Karpas-422 (cell line): Measurements from ENCODE around the gene FERD3L. TPM values are rescaled to one million over a fixed set of nuclear protein-coding genes. Genes with fewer than 3 reads are reported as not detected.
"Not testable (repeated sequence)": the region's sequence is repeated elsewhere in the genome, so short reads cannot be mapped to it uniquely, and the experiment has no call there.

Experiments used
- DNase-seq: peaks from one replicate; pipeline ENCODE4 v3.0.0-alpha.2; 2015
- H2AFZ ChIP-seq: fragments of 200-600 bp; sonication (generic); 2 replicates; pipeline ENCODE4 v1.6.1; 2014; ENCODE audit warnings: antibody characterized with exemption, low read length, mixed read lengths
- H3K27ac ChIP-seq: fragments of 200-600 bp; sonication (generic); 2 replicates; pipeline ENCODE4 v1.5.1; 2014; ENCODE audit warnings: mild to moderate bottlenecking, low read length, moderate library complexity
- H3K27me3 ChIP-seq: fragments of 200-600 bp; sonication (generic); 2 replicates; pipeline ENCODE4 v1.6.1; 2014; ENCODE audit warnings: low read length, mixed read lengths
- H3K36me3 ChIP-seq: fragments of 200-600 bp; sonication (generic); 2 replicates; pipeline ENCODE4 v1.6.1; 2014; ENCODE audit warnings: low read length, mixed read lengths; ENCODE audit not compliant: insufficient read depth
- H3K4me1 ChIP-seq: fragments of 200-600 bp; sonication (generic); 2 replicates; pipeline ENCODE4 v1.6.1; 2014; ENCODE audit warnings: mild to moderate bottlenecking, low read length, mixed read lengths
- H3K4me2 ChIP-seq: fragments of 200-600 bp; sonication (generic); 2 replicates; pipeline ENCODE4 v1.6.1; 2014; ENCODE audit warnings: low read length, low read depth, mild to moderate bottlenecking; ENCODE audit not compliant: poor library complexity, severe bottlenecking
- H3K4me3 ChIP-seq: fragments of 200-600 bp; sonication (generic); 2 replicates; pipeline ENCODE4 v1.5.1; 2014; ENCODE audit warnings: mild to moderate bottlenecking, antibody characterized with exemption, low read length, mixed read lengths
- H3K79me2 ChIP-seq: fragments of 200-600 bp; sonication (generic); 2 replicates; pipeline ENCODE4 v1.6.1; 2014; ENCODE audit warnings: mild to moderate bottlenecking, low read length, mixed read lengths
- H3K9ac ChIP-seq: fragments of 200-600 bp; sonication (generic); 2 replicates; pipeline ENCODE4 v1.6.0; 2014; ENCODE audit warnings: low read length
- H3K9me2 ChIP-seq: fragments of 200-600 bp; sonication (generic), shearing (Covaris generic); replicated peaks from 2 replicates; pipeline ENCODE4 v1.6.0; 2014; ENCODE audit warnings: mild to moderate bottlenecking, low read length, moderate library complexity; ENCODE audit not compliant: insufficient read depth
- H3K9me3 ChIP-seq: fragments of 300-700, 200-600 bp; sonication (generic); 2 replicates; pipeline ENCODE4 v1.6.1; 2014; ENCODE audit warnings: low read length, mixed read lengths
- H4K20me1 ChIP-seq: fragments of 200-600 bp; sonication (generic); 2 replicates; pipeline ENCODE4 v1.6.1; 2014; ENCODE audit warnings: mild to moderate bottlenecking, antibody characterized with exemption, low read length, low read depth; ENCODE audit not compliant: insufficient read depth
- total RNA-seq: library from RNA; depleted of rRNA; stranded (reverse); fragments of >200 nt; shearing (Covaris generic); gene quantifications from 2 replicates; pipeline ENCODE4 v1.2.3, GENCODE V29; 2014; ENCODE audit warnings: low replicate concordance; rRNA removed

FERD3L gene
- not detected in 2 replicates for total RNA-seq

- H3K27me3 ChIP-seq = no peaks in the 10 kb centered on the region
- H4K20me1 ChIP-seq = no peaks in the 10 kb centered on the region
These were observed at the start of gene FERD3L for GRCh38 chr7:19144661-19145433. Gene FERD3L, minus strand, starts transcription at chr7:19145421. Its CDS starts 59 bp downstream, at chr7:19145362.

GRCh38 chr7:19194417-19194816 is 49.2 kb upstream of the FERD3L start:
- H3K4me1 ChIP-seq, H3K9me3 ChIP-seq, H2AFZ ChIP-seq, H3K9me2 ChIP-seq, H4K20me1 ChIP-seq, H3K36me3 ChIP-seq, DNase-seq, H3K79me2 ChIP-seq, H3K9ac ChIP-seq, H3K27me3 ChIP-seq, H3K4me3 ChIP-seq, H3K4me2 ChIP-seq, H3K27ac ChIP-seq: not testable (repeated sequence)

More at GRCh38 chr7:19144661-19145433, at the start of gene FERD3L:
- Histone ChIP-seq H3K36me3 (no peaks in the 10 kb centered on the region), H3K4me1 (no peaks in the 10 kb centered on the region), H3K79me2 (no peaks in the 10 kb centered on the region), H3K9ac (no peak within 1 kb of the TSS), H3K4me3 (no peak within 1 kb of the TSS), H3K27ac (no peak within 1 kb of the TSS), H3K9me3 (no peaks in the 10 kb centered on the region), H3K4me2 (no peak within 1 kb of the TSS), H2AFZ (no peak within 1 kb of the TSS), H3K9me2 (0 out of 2 replicates have a peak, but pooled peaks cover 3% of the 10 kb centered on the region)
- DNase-seq = no peak

- no peaks in the 10 kb centered on the region for H3K9me3 ChIP-seq
- H4K20me1 ChIP-seq = no peaks in the 10 kb centered on the region
- H3K4me1 ChIP-seq = no peaks in the 10 kb centered on the region
- DNase-seq = no peak
- no peaks in the 10 kb centered on the region; the same call in 1 of the 2 replicates for H3K9me2 ChIP-seq
- no peak overlapping the region for H2AFZ ChIP-seq
- no peak overlapping the region for H3K4me2 ChIP-seq
- H3K27me3 ChIP-seq = no peaks in the 10 kb centered on the region
- H3K36me3 ChIP-seq = no peaks in the 10 kb centered on the region
- H3K9ac ChIP-seq = no peak overlapping the region
- H3K27ac ChIP-seq = no peak overlapping the region
- H3K4me3 ChIP-seq = no peak overlapping the region
- H3K79me2 ChIP-seq = no peaks in the 10 kb centered on the region
These were observed 36.4 kb upstream of the FERD3L start for GRCh38 chr7:19181634-19182033.

GRCh38 chr7:19178595-19178994 is 33.4 kb upstream of the FERD3L start:
- no peaks in the 10 kb centered on the region for H3K27me3 ChIP-seq
- no peak overlapping the region for H2AFZ ChIP-seq
- H3K9me3 ChIP-seq = no peaks in the 10 kb centered on the region
- no peak for DNase-seq
- H3K79me2 ChIP-seq = no peaks in the 10 kb centered on the region
- H4K20me1 ChIP-seq = no peaks in the 10 kb centered on the region
- H3K4me3 ChIP-seq = no peak overlapping the region
- H3K36me3 ChIP-seq = no peaks in the 10 kb centered on the region
- no peak overlapping the region for H3K4me2 ChIP-seq
- H3K9me2 ChIP-seq = no peaks in the 10 kb centered on the region
- no peaks in the 10 kb centered on the region for H3K4me1 ChIP-seq
- H3K27ac ChIP-seq = no peak overlapping the region
- no peak overlapping the region for H3K9ac ChIP-seq

GRCh38 chr7:19177269-19177668 is 32.0 kb upstream of the FERD3L start:
- no peaks in the 10 kb centered on the region for H3K79me2 ChIP-seq
- H3K4me3 ChIP-seq = no peak overlapping the region
- no peak overlapping the region for H2AFZ ChIP-seq
- H3K4me2 ChIP-seq = no peak overlapping the region
- DNase-seq = no peak
- H3K36me3 ChIP-seq = no peaks in the 10 kb centered on the region
- H3K9ac ChIP-seq = no peak overlapping the region
- H3K9me3 ChIP-seq = no peaks in the 10 kb centered on the region
- no peaks in the 10 kb centered on the region for H3K9me2 ChIP-seq
- H3K27me3 ChIP-seq = no peaks in the 10 kb centered on the region
- no peaks in the 10 kb centered on the region for H4K20me1 ChIP-seq
- no peak overlapping the region for H3K27ac ChIP-seq
- H3K4me1 ChIP-seq = no peaks in the 10 kb centered on the region

- Histone ChIP-seq H3K4me2 (no peak overlapping the region), H3K4me3 (no peak overlapping the region), H3K27ac (no peak overlapping the region), H3K79me2 (no peaks in the 10 kb centered on the region), H3K9ac (no peak overlapping the region), H3K9me3 (no peaks in the 10 kb centered on the region), H3K36me3 (no peaks in the 10 kb centered on the region), H4K20me1 (no peaks in the 10 kb centered on the region), H3K9me2 (no peaks in the 10 kb centered on the region), H2AFZ (no peak overlapping the region), H3K4me1 (no peaks in the 10 kb centered on the region), H3K27me3 (no peaks in the 10 kb centered on the region)
- DNase-seq = no peak
These were observed 30.0 kb upstream of the FERD3L start for GRCh38 chr7:19175241-19175640.

GRCh38 chr7:19161671-19162070 is 16.4 kb upstream of the FERD3L start:
- no peaks in the 10 kb centered on the region for H3K4me1 ChIP-seq
- no peak for DNase-seq
- no peaks in the 10 kb centered on the region for H3K36me3 ChIP-seq
- H3K9me2 ChIP-seq = no peaks in the 10 kb centered on the region
- H3K4me2 ChIP-seq = no peak overlapping the region
- no peak overlapping the region for H2AFZ ChIP-seq
- no peaks in the 10 kb centered on the region for H3K9me3 ChIP-seq
- no peak overlapping the region for H3K9ac ChIP-seq
- H4K20me1 ChIP-seq = no peaks in the 10 kb centered on the region
- H3K4me3 ChIP-seq = no peak overlapping the region
- no peaks in the 10 kb centered on the region for H3K79me2 ChIP-seq
- no peaks in the 10 kb centered on the region for H3K27me3 ChIP-seq
- no peak overlapping the region for H3K27ac ChIP-seq

GRCh38 chr7:19146699-19147098 is 1.5 kb upstream of the FERD3L start:
- no peaks in the 10 kb centered on the region for H3K9me3 ChIP-seq
- H4K20me1 ChIP-seq = no peaks in the 10 kb centered on the region
- H3K27ac ChIP-seq = no peak overlapping the region
- H3K9ac ChIP-seq = no peak overlapping the region
- peak; percentile 47 for DNase-seq
- H2AFZ ChIP-seq = no peak overlapping the region
- H3K4me1 ChIP-seq = no peaks in the 10 kb centered on the region
- no peaks in the 10 kb centered on the region for H3K79me2 ChIP-seq
- no peaks in the 10 kb centered on the region for H3K27me3 ChIP-seq
- no peak overlapping the region for H3K4me3 ChIP-seq
- H3K9me2 ChIP-seq = 0 out of 2 replicates have a peak, but pooled peaks cover 3% of the 10 kb centered on the region
- H3K4me2 ChIP-seq = no peak overlapping the region
- H3K36me3 ChIP-seq = no peaks in the 10 kb centered on the region
